ENCODE results near the gene RABL2B. TPM values are rescaled to one million over a fixed set of nuclear protein-coding genes. Genes with fewer than 3 reads are reported as not detected.

Gene RABL2B
- total RNA-seq, 1 experiment from 2014 or later = 11.5 TPM

Other genes with a start within 250 kb of the RABL2B start
- gene KLHDC7B, start 237.7 kb downstream of the RABL2B start, total RNA-seq (2014; rRNA removed; shearing (Covaris generic); ENCODE audit: low replicate concordance) = not detected in 2 replicates
- not detected in 2 replicates for gene SYCE3, start 220.7 kb downstream of the RABL2B start, total RNA-seq (2014; rRNA removed; shearing (Covaris generic); ENCODE audit: low replicate concordance)
- gene CPT1B, start 205.2 kb downstream of the RABL2B start, total RNA-seq (2014; rRNA removed; shearing (Covaris generic); ENCODE audit: low replicate concordance) = 4.4 and 9.9 TPM in 2 replicates
- 1.3 and 5.5 TPM in 2 replicates for gene CHKB, start 200.8 kb downstream of the RABL2B start, total RNA-seq (2014; rRNA removed; shearing (Covaris generic); ENCODE audit: low replicate concordance)
- gene MAPK8IP2, start 182.8 kb downstream of the RABL2B start, total RNA-seq (2014; rRNA removed; shearing (Covaris generic); ENCODE audit: low replicate concordance) = 2.2 TPM in 1 of 2 replicates, not detected in the other
- gene ARSA, start 155.5 kb downstream of the RABL2B start, total RNA-seq (2014; rRNA removed; shearing (Covaris generic); ENCODE audit: low replicate concordance) = 9.8 and 16.0 TPM in 2 replicates
- gene SHANK3, start 110.8 kb downstream of the RABL2B start, total RNA-seq (2014; rRNA removed; shearing (Covaris generic); ENCODE audit: low replicate concordance) = 1.3 and 2.6 TPM in 2 replicates
- not detected in 2 replicates for gene ACR, start 45.4 kb downstream of the RABL2B start, total RNA-seq (2014; rRNA removed; shearing (Covaris generic); ENCODE audit: low replicate concordance)

Measured in MG63 (cell line).